Loucy (cell line): ENCODE results near the gene GSK3B.

Experiments
- H2AFZ ChIP-seq: fragments of 200-600 bp; sonication (generic); 2 replicates; pipeline ENCODE4 v1.6.0; 2016; ENCODE audit warnings: antibody characterized with exemption, mild to moderate bottlenecking, low read length, moderate library complexity
- H3F3A ChIP-seq: fragments of 200-600 bp; 2 replicates; pipeline ENCODE4 v1.6.0; 2016; ENCODE audit warnings: antibody characterized with exemption, low read depth, mild to moderate bottlenecking
- H3K27me3 ChIP-seq: fragments of 200-600 bp; sonication (generic); 2 replicates; pipeline ENCODE4 v1.6.1; 2014; ENCODE audit warnings: low read length, mild to moderate bottlenecking; ENCODE audit not compliant: insufficient read depth, poor library complexity, severe bottlenecking
- H3K36me3 ChIP-seq: fragments of 200-600 bp; sonication (generic); 2 replicates; pipeline ENCODE4 v1.6.1; 2016; ENCODE audit warnings: low read length; ENCODE audit not compliant: insufficient read depth
- H3K4me1 ChIP-seq: fragments of 200-600 bp; sonication (generic); 2 replicates; pipeline ENCODE4 v1.5.1; 2014; ENCODE audit warnings: low read length, mild to moderate bottlenecking; ENCODE audit not compliant: insufficient read depth, poor library complexity, severe bottlenecking
- H3K4me2 ChIP-seq: fragments of 200-600 bp; sonication (generic); 2 replicates; pipeline ENCODE4 v1.6.0; 2014; ENCODE audit warnings: antibody characterized with exemption, low read length, low read depth, mild to moderate bottlenecking; ENCODE audit not compliant: poor library complexity, severe bottlenecking
- H3K4me3 ChIP-seq: fragments of 200-600 bp; sonication (generic); 2 replicates; pipeline ENCODE4 v1.5.1; 2014; ENCODE audit warnings: low read length, mild to moderate bottlenecking, mixed read lengths; ENCODE audit not compliant: poor library complexity, severe bottlenecking
- H3K79me2 ChIP-seq: fragments of 200-600 bp; sonication (generic); 2 replicates; pipeline ENCODE4 v1.6.1; 2014; ENCODE audit warnings: low read length; ENCODE audit not compliant: insufficient read depth
- H3K9ac ChIP-seq: fragments of 200-600 bp; sonication (generic); 2 replicates; pipeline ENCODE4 v1.6.0; 2014; ENCODE audit warnings: mild to moderate bottlenecking, low read depth, low read length, moderate library complexity; ENCODE audit not compliant: poor library complexity, severe bottlenecking
- H3K9me2 ChIP-seq: fragments of 200-600 bp; sonication (generic); replicated peaks from 2 replicates; pipeline ENCODE4 v1.6.1; 2016; ENCODE audit warnings: low read depth, low read length, mixed read lengths
- H3K9me3 ChIP-seq: fragments of 200-600 bp; sonication (generic); 2 replicates; pipeline ENCODE4 v1.6.1; 2014; ENCODE audit warnings: mild to moderate bottlenecking, antibody characterized with exemption, low read length, low read depth; ENCODE audit not compliant: insufficient read depth
- H4K20me1 ChIP-seq: fragments of 200-600 bp; sonication (generic); 2 replicates; pipeline ENCODE4 v1.6.0; 2014; ENCODE audit warnings: antibody characterized with exemption, low read length, mild to moderate bottlenecking; ENCODE audit not compliant: insufficient read depth, poor library complexity, severe bottlenecking
- EZH2phosphoT487 ChIP-seq: fragments of 200-600 bp; IDR thresholded peaks from 2 replicates; pipeline ENCODE4 v1.6.1; 2018; ENCODE audit warnings: antibody characterized with exemption, mild to moderate bottlenecking, moderate library complexity, borderline replicate concordance
- TF ChIP-seq, protein P1 (sequence below): fragments of 200-600 bp; sonication (generic); conservative IDR thresholded peaks from 2 replicates; pipeline ENCODE4 v1.5.1; 2014; ENCODE audit warnings: mild to moderate bottlenecking, antibody characterized with exemption, low read length

GSK3B gene

DNA sequence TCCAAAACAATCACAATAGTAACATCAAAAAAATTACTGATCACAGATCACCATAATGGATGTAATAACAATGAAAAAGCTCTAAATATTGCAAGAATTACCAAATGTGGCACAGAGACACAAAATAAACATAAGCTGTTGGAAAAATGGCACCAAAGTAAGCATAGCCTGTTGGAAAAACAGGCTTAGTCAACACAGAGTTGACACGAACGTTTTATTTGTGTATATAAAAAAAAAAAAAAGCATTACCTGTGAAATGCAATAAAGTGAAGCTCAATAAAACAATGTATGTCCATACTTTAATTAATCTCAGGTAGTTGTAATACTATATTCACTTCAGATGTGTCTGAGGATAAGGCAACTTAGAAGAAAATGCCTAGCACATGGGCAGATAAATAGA, 235.3 kb downstream of the GSK3B start:
- peaks cover 76% of the 10 kb centered on the region for H3K36me3 ChIP-seq

DNA sequence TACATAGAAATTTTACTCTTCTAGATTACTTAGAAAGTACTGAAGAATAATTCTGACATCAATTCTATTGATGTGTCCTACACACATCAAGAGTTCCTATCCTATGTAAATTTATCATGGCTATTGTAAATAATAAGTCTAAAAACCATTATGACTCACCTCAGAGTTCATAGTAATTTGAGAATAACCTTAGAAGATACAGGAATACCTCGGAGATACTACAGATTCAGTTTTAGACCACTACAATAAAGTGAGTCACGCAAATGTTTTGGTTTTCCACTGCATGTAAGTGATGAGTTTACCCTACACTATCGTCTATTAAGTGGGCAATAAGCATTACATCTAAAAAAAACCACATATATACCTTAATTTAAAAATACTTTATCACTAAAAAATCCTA, 237.6 kb downstream of the GSK3B start:
- Histone ChIP-seq H3K4me3 (no peak overlapping the region), H2AFZ (no peak overlapping the region), H3K27me3 (no peaks in the 10 kb centered on the region), H3K4me2 (no peak overlapping the region), H4K20me1 (peaks cover 4% of the 10 kb centered on the region), H3K9ac (no peak overlapping the region), H3K9me2 (no peaks in the 10 kb centered on the region), H3K9me3 (peaks cover 10% of the 10 kb centered on the region; the same call in 1 of the 2 replicates), H3F3A (no peaks in the 10 kb centered on the region), H3K36me3 (peaks cover 57% of the 10 kb centered on the region), H3K79me2 (no peaks in the 10 kb centered on the region), H3K4me1 (no peaks in the 10 kb centered on the region)
- TF ChIP-seq, protein P1, sequence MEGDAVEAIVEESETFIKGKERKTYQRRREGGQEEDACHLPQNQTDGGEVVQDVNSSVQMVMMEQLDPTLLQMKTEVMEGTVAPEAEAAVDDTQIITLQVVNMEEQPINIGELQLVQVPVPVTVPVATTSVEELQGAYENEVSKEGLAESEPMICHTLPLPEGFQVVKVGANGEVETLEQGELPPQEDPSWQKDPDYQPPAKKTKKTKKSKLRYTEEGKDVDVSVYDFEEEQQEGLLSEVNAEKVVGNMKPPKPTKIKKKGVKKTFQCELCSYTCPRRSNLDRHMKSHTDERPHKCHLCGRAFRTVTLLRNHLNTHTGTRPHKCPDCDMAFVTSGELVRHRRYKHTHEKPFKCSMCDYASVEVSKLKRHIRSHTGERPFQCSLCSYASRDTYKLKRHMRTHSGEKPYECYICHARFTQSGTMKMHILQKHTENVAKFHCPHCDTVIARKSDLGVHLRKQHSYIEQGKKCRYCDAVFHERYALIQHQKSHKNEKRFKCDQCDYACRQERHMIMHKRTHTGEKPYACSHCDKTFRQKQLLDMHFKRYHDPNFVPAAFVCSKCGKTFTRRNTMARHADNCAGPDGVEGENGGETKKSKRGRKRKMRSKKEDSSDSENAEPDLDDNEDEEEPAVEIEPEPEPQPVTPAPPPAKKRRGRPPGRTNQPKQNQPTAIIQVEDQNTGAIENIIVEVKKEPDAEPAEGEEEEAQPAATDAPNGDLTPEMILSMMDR = no peak
- no peak for TF ChIP-seq EZH2phosphoT487

More for the DNA sequence above, 235.3 kb downstream of the GSK3B start:
- no peak for TF ChIP-seq EZH2phosphoT487
- TF ChIP-seq, protein P1 = no peak
- Histone ChIP-seq H3K79me2 (no peaks in the 10 kb centered on the region), H3F3A (no peaks in the 10 kb centered on the region), H3K9me2 (no peaks in the 10 kb centered on the region), H3K4me2 (no peak overlapping the region), H3K4me1 (no peaks in the 10 kb centered on the region), H3K27me3 (no peaks in the 10 kb centered on the region), H3K4me3 (no peak overlapping the region), H3K9me3 (peaks cover 10% of the 10 kb centered on the region; the same call in 1 of the 2 replicates), H4K20me1 (peaks cover 4% of the 10 kb centered on the region), H2AFZ (no peak overlapping the region), H3K9ac (no peak overlapping the region)

DNA sequence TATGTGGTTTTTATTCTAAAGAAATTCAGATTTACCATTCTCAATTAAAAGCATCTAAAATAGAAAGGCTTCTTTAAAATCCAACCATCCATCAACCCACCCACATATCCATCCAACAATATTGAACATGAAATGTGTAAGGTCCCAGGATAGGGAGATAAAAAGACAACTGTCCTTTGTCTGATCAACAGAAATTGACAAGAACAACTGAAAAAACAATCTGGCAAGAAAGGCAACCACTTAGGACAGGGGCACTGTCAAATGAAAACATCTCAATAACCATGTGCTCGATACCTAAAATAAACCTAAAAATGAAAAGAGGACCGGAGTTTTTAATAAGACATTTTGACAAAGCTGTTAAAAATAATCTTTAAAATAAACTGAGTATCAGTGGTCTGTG, 245.1 kb downstream of the GSK3B start:
- no peak overlapping the region for H3K4me3 ChIP-seq
- TF ChIP-seq, protein P1 = no peak
- no peak for TF ChIP-seq EZH2phosphoT487

More for the DNA sequence above, 245.1 kb downstream of the GSK3B start:
- H4K20me1 ChIP-seq = no peaks in the 10 kb centered on the region
- peaks cover 22% of the 10 kb centered on the region; the same call in 1 of the 2 replicates for H3K36me3 ChIP-seq
- no peaks in the 10 kb centered on the region for H3K9me3 ChIP-seq
- no peaks in the 10 kb centered on the region for H3K4me1 ChIP-seq
- H3K9ac ChIP-seq = no peak overlapping the region
- no peak overlapping the region for H3K4me2 ChIP-seq
- H2AFZ ChIP-seq = no peak overlapping the region
- H3K27me3 ChIP-seq = no peaks in the 10 kb centered on the region
- H3K9me2 ChIP-seq = no peaks in the 10 kb centered on the region
- H3F3A ChIP-seq = no peaks in the 10 kb centered on the region
- H3K79me2 ChIP-seq = peaks cover 12% of the 10 kb centered on the region; the same call in 1 of the 2 replicates
